ENCODE measurements around the gene SKA1.
"Not testable (repeated sequence)": the region's sequence is repeated elsewhere in the genome, so short reads cannot be mapped to it uniquely, and the experiment has no call there.

Gene SKA1

DNA sequence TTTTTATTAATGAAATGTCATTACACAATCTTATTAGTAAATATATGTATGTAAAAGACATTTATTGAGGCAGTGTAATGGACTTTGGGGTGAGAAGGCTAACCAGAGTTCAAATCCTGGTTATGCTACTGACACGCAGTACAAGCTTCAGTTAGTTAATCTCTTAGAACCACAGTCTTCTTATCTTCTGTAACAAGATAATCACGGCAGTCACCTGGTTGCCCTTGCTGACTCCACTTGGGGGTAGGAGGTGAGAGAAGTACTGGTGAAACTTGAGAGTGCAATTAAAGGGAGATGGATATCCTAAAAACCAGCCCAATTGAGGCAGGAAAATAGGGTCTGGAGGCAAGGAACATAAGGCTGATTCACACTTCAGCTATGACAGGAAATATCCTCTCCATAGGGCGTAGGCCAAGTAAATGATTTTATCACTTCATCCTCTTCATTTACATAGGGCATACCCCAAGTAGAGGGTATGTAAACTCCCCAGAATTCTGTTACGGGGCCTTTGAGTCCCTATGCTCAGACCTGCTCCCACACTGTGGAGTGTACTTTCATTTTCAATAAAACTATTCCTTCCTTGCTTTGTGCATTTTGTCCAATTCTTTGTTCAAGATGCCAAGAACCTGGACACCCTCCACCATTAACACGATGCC, 21.3 kb downstream of the SKA1 start:
- DNase-seq = no peak

DNA sequence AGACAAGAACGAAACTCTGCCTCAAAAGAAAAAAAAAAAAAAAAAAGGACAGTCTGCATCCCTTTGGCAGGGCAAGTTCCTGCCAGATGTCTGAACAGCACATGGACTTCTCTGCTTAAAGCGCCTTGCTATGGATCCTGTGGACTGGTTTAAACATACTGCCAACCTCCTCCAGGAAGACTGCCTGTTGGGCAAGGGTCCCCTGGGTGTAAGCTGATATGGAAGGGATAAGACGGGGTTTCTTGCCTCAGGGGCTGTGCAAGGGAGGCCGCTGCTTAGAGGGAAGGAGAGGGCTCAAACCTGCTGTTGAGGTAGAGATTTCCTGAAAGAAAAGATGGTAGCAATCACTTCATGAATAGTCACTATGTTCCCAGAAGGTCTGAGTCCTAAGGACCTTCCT, 22.2 kb downstream of the SKA1 start:
- DNase-seq = no peak

DNA sequence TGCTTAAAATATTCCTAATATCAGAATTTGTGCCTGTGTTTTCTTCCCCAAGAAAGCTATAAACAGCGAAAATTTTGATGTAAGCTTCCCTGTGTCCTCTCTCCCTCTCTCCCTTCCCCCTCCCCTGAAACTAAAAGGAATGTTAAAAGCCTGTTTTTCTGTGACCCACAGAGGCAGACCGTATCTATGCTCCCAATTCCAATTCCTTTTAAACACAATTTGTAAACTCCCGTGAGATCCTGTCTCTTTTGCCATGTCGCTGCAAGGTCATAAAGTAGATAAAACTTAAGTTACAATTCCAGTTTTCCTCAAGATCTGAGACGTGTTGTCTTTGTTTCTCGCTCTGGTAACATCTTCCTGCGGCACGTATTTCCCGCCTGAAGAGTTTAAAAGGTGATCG, 23.3 kb downstream of the SKA1 start:
- DNase-seq = no peak

DNA sequence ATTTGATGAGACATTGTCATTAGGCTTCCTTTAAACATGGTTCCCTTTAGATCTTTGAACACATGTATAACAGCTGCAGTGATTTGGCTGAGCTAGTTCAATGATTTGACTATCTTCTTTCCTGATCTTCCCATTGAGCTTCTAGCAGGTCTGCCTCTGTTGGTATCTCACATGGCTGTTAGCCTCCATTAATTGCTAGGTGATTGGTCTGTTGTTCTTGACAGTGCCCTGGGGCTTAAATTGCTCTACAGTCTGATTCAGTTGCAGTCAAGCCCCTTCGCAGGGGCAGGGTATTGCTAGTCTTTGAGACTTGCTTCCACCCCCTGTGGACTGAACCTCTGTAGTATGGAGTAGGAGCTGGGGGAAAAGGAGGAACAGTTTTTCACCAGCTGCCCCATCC, 24.1 kb downstream of the SKA1 start:
- no peak for DNase-seq

DNA sequence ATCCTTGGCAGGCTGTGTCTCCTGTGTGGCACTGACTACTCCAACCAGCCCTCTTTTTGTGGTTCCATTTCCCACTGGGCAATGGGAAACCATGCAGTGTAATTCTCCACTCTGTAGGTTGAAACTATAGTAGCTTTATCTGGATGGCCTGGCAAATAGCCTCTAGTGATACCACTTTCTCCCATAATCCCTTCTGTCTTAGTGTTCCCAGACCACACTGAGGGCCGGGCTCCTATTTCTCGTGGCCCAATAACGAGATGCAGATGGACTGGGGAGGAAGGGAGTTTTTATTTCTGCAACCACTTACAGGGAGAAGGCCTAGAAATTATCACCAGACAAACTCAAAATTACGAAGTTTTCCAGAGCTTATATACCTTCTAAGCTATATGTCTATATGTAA, 24.7 kb downstream of the SKA1 start:
- DNase-seq = no peak

DNA sequence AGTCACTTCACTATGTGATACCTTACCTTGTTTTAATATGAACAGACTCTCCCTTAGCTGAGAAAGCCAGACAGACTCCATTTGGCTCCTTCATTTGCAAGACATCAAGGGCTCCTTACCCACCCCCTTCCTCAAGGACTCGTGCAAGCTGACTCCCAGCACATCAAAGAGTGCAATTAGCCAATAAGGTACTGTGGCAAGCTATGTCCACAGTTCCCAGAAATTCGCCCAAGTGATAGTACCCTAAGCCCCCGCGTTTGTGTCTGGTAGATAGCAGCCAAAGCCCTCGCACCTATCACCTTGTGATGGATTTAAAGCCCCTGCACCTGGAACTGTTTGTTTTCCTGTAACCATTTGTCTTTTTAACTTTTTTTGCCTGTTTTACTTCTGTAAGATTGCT, 25.6 kb downstream of the SKA1 start:
- not testable (repeated sequence) for DNase-seq

DNA sequence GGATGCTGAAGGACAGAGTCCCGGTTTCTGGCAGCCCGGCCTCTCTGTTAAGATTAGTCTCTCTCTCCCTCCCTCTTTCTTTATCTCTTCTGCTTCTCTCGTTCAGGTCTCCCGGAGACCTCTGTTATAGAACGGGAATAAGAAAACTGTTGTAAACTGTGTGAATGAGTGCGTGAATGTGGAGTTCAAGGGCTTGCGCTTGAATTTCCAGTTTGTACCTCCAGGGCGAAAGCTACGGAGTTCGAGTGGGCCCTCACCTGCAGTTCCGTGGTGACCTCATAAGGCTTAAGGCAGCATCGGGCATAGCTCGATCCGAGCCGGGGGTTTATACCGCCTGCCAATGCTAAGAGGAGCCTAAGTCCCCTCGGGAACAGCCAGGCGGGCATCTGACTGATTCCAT, 26.4 kb downstream of the SKA1 start:
- no peak for DNase-seq

DNA sequence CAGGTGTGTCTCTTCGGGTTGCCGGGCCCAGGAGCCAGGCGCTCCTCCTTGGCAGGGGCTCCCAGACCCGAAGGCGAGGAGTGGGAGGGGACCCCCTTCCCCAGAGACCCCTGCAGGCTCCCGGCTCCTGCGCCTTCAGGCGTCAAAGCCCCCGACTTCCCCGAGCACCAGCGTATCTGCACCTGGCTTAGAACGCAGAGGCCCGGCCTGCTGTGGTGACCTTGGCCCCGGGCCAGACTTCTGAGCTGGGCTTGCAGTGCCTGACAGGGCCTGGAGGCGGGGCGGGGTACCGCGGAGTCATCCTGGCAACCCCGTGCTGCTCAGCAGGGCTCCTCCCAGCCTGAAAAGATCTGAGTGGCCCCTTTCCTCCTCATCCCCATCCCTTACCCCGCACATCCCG, 27.0 kb downstream of the SKA1 start:
- no peak for DNase-seq

DNA sequence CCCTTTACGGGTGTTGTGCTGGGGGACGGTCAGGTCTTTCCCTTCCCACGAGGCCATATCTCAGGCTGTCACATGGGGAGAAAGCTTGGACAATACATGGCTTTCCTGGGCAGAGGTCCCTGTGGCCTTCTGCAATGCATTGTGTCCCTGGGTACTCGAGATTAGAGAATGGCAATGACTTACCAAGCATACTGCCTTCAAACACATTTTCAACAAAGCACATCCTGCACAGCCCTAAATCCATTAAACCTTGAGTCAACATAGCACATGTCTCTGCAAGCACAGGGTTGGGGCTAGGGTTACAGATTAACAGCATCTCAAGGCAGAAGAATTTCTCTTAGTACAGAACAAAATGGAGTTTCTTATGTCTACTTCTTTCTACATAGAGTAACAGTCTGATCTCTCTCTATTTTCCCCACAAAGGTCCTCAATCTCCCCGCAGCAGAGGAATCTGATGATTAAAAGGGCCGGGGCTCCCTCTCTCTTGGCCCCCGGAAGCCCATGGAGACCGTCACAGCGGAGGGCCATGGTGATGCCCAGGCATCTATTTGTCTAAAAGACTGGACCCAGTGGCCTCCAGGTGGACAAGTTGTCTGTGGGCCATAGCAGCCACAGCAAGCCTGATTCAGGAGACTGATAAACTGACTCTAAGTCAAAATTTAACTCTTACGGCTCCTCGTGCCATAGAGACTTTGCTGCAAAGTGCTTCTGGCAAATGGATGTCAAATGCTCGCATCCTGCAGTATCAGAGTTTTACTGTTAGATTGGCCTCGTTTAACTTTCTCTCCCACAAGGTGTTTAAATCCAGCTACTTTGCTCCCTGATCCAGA, 30.1 kb downstream of the SKA1 start:
- not testable (repeated sequence) for DNase-seq

DNA sequence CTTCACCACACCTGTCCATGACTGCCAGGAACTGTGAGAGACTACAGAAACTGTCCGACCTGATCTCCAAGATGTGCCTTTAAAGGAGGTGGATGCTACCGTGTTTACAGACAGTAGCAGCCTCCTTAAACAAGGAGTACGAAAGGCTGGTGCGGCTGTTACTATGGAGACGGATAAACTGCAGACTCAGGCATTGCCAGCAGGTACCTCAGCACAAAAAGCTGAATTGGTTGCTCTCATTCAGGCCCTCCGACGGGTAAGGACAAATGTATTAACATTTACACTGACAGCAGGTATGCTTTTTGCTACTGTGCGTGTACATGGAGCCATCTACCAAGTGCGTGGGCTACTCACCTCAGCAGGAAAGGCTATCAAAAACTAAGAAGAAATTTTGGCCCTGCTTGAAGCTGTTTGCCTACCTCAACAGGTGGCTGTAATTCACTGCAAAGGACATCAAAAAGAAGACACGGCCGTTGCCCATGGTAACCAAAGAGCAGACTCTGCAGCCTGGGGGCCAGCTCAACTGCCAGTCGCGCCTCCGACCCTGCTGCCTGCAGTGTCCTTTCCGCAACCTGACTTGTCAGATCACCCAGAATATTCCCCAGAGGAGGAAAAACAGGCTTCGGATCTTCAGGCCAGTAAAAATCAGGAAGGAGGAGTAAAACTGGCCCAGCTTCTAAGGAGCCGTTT, 30.9 kb downstream of the SKA1 start:
- DNase-seq = no peak

DNA sequence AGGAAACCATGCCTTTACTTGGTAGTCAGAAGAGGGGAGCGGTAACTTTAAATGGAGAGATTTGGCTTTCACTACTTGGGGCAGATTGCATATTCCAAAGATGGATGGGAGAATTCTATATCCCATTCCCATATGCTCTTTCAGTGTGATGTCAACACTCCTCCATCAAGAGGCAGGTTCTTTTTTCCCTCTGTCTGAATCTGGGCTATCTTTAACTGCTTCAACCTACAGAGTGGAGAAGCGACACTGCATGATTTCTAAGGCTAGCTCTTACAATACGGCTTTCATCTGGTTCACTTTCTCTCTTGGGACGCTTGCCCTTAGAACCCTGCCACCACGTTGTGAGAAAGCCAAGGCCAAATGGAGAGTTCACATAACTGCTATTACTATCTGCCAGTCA, 34.4 kb downstream of the SKA1 start:
- DNase-seq = no peak

DNA sequence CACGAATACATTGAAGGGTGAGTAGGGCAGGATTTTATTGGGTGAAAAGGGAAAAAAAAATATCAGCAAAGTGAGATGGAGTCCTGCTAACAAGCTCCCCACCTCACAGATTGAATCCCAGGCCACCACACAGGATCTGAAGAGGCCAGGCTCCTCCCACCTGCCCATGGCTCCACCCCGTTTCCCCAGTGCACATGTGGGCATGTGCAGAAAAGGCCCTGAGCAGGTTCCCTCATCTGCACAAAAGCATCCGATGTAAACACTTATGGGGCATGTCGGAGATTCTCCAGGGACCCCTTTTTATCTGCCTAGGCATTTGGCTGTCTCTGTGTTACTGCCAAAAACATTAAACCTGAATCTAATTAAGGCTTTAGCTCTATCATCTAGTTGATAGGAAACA, 35.2 kb downstream of the SKA1 start:
- no peak for DNase-seq

DNA sequence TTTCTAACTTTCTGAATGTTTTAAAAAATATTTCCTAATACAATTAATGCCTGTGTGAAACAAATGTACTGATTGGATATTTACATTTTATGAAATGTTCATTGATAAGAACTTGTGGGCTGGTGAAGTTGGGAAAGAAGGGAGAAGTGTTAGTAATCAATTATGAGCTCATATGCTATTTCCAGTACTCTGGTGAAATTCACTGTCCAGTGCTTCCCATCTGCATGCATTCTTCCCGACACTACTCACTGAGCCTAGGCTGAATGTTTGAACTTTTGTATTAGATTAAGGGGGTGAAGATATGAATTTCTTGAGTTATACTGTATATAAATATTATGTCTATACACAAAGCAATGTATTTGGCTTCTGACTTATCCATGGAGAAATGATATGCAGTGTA, 36.0 kb downstream of the SKA1 start:
- no peak for DNase-seq

DNA sequence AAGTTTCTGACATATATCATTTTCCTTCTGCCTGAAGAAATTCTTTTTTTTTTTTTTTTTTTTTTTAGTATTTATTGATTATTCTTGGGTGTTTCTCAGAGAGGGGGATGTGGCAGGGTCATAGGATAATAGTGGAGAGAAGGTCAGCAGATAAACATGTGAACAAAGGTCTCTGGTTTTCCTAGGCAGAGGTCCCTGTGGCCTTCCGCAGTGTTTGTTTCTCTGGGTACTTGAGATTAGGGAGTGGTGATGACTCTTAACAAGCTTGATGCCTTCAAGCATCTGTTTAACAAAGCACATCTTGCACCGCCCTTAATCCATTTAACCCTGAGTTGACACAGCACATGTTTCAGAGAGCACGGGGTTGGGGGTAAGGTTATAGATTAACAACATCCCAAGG, 42.0 kb downstream of the SKA1 start:
- not testable (repeated sequence) for DNase-seq

DNA sequence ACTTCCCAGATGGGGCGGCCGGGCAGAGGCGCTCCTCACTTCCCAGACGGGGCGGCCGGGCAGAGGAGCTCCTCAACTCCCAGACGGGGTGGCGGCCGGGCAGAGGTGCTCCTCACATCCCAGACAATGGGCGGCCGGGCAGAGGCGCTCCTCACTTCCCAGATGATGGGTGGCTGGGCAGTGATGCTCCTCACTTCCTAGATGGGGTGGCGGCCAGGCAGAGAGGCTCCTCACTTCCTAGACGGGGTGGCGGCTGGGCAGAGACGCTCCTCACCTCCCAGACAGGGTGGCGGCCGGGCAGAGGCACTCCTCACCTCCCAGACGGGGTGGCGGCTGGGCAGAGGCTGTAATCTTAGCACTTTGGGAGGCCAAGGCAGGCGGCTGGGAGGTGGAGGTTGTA, 42.9 kb downstream of the SKA1 start:
- DNase-seq = not testable (repeated sequence)

DNA sequence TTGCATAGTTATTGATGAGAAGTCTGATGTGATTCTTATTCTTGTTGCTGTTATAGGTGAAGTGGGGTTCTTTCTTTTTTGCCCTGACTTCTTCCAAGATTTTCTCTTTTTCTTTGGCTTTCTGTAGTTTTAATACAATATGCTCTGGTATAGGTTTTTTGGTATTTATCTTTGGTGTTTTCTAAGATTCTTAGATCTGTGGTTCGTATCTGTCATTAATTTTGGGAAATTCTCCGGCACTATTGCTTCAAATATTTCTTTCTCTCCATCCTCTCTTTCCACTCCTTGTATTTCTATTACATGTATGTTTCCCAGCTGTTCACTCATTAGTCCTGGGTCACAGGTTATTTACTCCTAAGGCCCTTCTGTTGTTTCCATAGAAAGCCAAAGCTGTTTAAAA, 43.8 kb downstream of the SKA1 start:
- no peak for DNase-seq

DNA sequence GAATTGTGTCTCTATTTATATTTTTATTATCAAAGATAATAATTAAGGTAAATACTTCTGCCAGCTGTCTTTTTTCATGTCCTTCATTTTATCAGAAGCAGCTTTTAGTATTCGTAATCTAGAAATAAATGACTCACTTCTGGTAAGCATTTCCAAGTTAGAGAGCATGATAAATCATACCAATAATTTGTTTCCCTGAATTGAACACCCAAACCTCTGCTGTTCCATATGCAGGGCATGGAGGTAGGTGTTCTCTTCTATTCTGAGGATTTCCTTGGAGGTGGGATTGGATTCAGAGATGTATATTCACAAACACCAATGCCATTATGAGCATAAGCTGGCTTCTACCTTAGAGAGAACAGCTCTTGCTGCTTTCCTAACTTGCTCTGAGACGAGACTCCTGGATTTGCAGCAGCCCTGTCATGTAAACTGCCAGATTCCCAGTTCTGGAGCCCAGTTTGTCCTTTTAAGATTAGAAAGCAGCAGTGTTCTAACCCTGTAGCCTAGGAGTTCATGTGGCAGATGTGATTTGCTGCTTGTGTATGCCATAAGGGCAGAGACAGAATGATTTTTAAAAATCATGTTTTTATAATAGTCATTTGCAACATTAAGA, 47.5 kb downstream of the SKA1 start:
- no peak for DNase-seq

DNA sequence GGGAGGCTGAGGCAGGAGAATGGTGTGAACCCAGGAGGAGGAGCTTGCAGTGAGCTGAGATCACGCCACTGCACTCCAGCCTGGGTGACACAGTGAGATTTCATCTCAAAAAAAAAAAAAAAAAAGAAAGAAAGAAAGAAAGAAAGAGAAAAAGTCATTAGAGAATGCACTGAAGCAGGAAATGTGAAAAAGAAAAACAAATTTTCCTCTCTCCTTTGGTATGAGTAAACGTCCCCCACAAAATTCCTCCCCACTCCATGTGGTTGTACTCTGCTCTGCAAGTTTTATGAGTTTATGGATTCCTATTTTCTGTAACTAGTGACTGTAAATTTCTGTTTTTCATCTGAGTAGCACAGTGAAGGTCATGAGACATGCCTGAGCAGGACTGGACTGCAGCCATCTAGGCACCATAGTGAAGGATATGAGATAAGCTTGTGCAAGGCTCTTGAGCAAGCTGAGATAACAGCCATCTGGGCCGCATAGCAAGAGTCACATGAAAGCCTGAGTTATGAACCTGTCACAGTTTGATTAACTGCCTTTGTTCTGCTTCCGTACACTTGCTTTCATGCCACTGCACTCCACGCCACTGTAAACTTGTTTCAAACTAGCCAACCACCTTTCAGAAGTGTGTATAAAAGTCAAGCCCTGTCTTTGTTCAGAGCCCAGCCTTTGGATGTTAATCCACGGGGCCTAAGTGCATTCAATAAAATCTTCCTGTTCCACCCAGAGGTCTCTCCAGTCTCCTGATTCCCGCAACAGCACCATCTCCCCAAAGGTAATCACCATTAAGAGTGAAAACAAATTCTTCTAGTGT, 50.2 kb downstream of the SKA1 start:
- no peak for DNase-seq

DNA sequence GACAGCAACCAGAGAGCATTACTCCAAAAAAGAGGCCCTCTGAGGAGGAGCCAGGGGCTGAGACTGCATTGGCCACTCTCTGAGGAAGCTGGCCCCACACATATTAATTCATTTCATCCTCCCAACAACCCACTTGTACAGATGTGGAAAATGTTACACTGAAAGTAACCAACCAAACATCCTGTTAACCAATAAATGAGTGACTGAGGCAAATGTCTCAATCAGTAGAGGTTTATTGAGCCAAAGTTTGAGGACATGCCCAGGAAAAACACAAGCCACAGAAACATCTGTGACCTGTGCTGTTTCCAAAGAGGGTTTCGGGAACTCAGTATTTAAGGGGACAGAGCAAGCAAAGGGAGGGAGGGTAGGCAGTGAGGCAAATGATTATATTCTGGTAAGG, 53.0 kb downstream of the SKA1 start:
- DNase-seq = no peak

DNA sequence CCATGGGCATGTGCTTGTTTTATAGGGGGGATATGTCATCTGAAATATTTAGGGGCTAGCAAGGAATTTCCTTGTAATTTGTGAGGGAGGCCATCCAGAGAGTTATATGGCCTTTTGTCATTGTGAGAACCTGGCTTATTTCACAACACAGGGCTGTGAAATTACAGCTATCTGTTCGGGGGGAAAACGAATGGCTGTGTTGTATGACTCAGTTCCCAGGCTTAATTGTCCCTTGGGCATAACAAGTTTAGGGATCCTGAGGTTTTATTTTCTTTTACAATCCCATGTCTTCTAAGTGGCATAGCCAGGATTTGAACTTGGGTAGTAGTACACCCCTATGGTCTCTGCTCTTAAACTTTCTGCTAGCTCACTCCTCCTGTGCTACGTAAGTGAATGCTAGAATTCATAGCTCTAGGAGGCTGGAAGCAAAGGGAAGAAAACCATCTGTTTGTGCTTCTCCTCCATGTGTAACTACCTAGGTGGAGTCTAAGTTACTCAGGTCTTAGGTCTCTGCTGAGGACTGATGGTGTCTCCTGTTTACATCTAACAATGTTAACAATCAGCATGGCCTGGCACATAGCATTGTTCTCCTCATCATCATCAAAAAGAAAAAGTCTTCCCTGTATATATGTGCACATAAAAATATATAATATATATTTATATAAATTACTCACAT, 53.8 kb downstream of the SKA1 start:
- no peak for DNase-seq

DNA sequence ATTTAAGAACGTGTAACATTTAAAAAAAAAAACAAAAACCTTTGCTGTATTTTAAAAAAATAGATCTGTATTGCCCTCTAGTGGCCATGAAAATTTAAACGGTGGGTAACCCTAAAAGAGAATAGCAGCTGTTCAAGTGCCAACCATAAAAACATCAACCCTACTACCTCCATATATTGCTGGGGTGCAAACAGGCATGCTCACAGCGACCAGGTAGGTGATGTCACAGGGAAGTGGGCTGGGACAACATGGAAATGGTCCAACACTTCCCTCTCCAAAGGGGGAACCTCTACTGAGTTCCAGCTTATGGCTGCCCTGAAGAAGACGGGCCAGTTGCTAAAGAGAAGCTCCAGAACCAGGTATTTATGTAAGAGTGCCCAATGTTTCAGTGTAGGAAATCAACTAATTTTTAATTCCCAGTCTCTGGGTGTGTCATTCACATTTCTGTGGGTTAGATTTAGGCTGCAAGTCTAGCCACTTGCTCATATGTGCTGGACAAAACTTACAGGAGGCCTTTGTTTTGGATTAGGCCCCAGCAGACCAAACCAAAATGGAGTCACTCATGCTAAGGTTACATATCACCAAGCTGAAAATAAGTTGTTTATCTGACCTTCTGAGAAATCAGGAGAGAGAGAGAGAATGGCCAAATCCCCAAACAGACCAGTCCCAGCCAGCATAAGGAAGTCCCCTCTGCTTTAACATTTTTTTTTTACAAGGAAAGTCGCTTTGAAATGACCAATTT, 54.5 kb downstream of the SKA1 start:
- peak; percentile 25 for DNase-seq

Data from CD4-positive, alpha-beta T cell treated with Interleukin-10 for 1 hour (primary cell).